Measurements from ENCODE around the gene RUSF1. TPM values are rescaled to one million over a fixed set of nuclear protein-coding genes. Genes with fewer than 3 reads are reported as not detected.
"Not testable (repeated sequence)": the region's sequence is repeated elsewhere in the genome, so short reads cannot be mapped to it uniquely, and the experiment has no call there.

Gene RUSF1
- total RNA-seq, 1 experiment from 2014 or later = 53.9 TPM

DNA sequence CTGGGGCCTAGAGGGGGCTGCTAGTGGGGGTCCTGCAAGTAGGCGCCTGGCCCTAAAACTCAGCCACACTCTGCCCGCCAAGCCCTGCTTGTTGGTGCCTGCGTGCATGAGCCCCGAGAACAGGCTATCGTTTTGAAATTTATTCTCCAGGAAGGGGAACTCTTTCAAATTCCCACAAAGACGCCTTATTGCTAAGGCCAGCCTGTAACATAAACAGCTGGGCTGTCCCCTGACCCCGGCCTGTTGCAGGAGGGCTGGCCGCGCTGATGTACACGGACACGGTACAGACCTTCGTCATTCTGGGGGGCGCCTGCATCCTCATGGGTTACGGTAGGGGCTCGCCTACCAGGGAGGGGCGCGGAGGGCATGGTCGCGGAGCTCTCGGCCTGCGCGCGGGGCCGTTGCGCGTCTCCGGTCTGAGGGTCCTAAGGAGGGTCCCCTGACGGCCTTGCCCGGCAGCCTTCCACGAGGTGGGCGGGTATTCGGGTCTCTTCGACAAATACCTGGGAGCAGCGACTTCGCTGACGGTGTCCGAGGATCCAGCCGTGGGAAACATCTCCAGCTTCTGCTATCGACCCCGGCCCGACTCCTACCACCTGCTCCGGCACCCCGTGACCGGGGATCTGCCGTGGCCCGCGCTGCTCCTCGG is 21.0 kb downstream of the RUSF1 start:
- no peak for DNase-seq (ENCODE audit: low read depth)

DNA sequence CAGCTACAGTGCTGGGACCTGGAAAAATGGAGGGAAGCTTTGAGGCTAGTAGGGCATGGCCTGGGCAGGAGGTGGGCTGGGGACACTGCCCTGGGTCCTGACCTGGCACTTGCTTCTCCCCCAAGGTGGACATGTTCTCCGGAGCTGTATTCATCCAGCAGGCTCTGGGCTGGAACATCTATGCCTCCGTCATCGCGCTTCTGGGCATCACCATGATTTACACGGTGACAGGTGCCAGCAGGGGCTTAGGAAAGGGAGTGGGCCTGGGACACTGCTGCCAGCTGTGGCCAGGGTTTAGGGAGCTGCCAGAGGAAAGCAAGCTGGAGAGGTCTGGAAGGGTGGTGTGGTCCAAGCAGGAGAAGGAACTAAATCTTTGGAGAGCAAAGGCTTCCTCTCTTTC is 22.1 kb downstream of the RUSF1 start:
- DNase-seq (ENCODE audit: low read depth) = no peak

DNA sequence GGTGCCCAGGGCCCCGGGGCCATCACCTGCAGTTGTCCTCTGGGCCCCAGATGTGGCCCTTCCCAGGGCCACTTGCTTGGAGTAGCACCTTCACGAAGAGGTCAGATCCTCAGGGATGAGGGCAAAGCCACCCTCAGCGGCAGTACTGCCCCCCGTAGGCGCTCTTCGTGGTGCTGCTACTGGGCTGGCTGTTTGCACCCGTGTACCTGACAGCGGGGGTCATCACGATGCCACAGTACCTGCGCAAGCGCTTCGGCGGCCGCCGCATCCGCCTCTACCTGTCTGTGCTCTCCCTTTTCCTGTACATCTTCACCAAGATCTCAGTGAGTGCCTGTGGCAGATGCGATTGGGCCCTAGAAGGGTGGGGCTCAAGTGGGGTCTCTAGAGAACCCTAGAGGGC is 22.6 kb downstream of the RUSF1 start:
- no peak for DNase-seq (ENCODE audit: low read depth)

DNA sequence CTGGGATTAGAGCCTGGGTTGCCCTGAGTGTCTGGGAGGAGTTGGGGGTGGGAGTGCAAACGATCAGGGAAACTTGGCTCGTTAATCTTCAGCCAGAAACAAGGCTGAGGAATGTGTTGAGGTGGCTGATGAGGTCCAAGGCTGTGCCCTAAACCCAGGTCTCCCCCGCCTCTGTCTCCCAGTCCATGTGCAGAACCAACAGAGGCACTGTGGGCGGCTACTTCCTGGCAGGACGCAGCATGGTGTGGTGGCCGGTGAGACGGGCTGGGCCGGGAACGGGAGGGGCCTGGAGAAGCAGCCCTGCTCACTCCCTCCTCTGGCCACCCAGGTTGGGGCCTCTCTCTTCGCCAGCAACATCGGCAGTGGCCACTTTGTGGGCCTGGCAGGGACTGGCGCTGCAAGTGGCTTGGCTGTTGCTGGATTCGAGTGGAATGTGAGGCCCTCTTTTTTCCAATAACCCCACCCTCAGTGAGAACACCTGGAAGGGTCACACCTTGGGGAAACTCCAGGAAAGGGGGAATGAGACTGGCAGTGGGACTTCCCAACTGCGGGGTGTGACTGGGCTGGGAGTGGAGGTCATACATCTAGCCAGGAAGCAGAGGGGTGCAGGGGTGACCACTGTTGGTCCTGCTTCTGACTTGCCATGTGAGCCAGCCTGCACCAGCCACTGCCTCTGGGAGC is 23.6 kb downstream of the RUSF1 start:
- DNase-seq (ENCODE audit: low read depth) = no peak

DNA sequence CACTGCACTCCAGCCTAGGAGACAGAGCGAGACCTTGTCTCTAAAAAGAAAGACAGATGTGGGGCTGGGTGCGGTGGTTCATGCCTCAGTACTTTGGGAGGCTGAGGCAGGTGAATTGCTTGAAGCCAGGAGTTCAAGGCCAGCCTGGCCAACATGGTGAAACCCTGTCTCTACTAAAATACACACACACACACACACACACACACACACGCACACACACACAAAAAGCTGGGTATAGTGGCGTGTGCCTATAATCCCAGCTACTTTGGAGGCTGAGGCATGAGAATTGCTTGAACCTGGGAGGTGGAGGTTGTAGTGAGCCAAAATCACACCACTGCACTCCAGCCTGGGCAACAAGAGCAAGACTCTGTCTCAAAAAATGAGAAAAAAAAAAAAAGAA is 24.1 kb downstream of the RUSF1 start:
- DNase-seq (ENCODE audit: low read depth) = not testable (repeated sequence)

DNA sequence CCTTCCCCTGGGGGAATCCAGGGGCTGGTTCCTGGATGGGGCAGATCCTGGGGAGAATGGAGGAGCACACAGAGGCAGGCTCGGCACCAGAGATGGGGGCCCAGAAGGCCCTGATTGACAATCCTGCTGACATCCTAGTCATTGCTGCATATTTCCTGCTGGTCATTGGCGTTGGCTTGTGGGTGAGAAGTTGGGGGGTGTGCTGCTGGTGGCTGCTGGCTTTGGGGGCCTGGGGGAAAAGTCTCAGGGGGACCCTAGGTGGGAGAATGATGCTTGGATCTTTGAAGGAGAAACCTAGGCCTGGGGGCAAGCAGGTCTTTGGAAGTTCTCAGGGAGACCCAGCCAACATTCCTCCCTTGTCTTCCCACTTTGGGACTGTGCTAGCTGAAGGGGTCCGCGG is 25.1 kb downstream of the RUSF1 start, which contains the start of gene SLC5A2:
Gene SLC5A2, plus strand, starts transcription at position 43 of the 400 bp plus-strand sequence. Its CDS starts 14 bp downstream, at position 57.
- DNase-seq (ENCODE audit: low read depth) = no peak

DNA sequence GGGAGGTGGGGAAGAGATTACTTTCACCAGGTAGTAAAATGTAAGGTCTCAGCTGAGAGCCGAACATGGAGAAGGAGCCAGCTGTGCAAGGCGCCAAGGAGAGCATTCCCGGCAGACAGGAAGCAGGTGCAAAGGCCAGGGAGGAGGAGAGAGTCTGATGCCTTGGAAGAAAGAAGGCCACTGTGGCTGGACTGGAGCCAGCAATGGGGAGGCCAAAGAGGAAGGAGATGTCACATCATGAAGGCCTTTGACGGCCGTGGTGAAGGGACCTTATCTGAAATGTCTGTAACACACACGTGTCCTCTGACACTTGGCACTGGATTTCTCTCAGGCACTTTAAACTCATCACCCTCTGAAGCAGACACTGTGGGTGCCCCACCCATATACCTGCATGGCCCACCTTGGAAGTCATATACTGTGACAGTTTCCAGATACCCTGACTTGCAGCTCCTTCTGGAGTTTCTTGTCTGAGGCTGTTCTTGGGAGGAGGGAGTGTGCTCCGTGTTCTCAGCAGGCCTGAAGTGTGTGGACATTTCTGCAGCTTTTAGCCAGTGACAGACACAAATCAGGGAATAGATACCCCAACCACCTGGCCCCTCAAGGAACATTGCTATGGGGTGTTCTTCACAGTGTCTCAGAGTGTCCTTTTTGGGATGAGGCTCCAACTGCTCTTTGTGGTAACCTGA is 27.2 kb downstream of the RUSF1 start:
- no peak for DNase-seq (ENCODE audit: low read depth)

DNA sequence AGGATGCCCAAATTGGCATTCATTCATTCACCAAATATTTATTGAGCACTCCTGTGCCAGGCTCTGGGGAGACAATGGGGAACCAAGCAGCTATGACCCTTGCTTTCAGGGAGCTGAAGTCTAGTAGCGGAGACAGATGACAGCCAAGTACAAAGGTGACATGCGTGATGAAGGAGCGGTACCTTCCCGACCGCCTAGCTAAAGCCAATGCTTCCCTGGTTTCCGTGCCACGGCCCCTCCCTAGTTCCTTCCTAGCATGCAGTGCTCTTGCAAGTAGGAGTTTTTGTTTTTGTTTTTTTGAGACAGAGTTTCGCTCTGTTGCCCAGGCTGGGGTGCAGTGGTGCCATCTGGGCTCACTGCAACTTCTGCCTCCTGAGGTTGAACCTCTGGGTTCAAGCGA is 28.4 kb downstream of the RUSF1 start:
- DNase-seq (ENCODE audit: low read depth) = no peak

DNA sequence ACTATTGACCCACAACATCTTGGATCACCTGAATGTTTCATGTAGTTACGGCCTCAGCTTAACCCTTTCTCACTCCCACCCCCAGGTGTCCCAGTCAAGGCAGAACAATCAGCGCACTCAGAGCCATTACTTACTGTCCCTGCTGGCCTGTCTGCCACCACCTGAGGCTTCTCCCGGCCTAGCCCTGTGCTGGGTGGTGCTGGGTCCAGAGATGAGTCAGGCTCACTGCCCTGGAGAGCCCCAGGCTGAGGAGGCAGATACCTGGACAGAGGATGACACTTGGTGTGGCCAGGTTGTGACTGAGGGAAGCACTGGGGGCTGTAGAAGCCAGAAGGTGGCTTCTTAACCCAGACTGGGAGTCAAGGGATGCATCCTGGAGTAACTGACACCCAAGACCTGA is 29.2 kb downstream of the RUSF1 start:
- DNase-seq (ENCODE audit: low read depth) = no peak

DNA sequence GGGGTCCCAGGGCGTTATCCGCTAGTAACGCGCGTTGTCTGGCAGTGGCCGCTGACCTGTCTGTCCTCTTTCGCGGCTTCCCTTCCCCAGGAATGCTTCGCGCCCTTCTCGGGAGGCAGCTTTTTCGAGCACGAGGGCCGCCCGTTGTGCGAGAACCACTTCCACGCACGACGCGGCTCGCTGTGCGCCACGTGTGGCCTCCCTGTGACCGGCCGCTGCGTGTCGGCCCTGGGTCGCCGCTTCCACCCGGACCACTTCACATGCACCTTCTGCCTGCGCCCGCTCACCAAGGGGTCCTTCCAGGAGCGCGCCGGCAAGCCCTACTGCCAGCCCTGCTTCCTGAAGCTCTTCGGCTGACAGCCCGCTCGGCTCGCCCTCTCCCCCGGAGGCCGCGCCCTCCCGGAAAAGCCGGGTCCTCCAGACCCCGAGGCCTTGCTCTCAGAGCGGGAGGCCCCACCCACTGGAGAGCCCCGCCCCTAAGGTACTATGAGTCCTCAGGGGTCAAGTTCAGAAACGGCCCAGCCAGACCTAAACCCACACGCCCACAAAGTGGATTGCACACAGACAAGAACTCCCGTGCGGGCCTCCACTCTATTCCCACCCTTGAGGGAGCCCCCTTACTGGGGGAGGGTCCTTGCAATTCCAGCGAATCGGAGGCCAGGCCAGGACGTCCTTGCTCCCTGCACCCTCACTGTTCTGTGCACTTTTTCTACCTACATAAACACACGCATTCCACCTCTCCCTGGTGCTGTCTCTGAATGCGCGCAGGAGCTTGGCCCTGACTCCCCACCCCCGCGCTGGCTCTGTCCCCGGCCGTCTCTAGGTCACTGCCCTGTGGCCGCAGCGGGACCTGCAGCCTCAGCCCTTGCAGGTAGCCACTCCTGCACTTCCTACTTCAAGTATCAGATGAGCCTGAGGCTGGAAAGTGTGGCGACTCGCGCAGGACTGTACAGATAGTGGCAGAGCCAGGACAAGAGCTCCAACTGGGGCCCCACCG is 30.7 kb downstream of the RUSF1 start:
- no peak for DNase-seq (ENCODE audit: low read depth)

DNA sequence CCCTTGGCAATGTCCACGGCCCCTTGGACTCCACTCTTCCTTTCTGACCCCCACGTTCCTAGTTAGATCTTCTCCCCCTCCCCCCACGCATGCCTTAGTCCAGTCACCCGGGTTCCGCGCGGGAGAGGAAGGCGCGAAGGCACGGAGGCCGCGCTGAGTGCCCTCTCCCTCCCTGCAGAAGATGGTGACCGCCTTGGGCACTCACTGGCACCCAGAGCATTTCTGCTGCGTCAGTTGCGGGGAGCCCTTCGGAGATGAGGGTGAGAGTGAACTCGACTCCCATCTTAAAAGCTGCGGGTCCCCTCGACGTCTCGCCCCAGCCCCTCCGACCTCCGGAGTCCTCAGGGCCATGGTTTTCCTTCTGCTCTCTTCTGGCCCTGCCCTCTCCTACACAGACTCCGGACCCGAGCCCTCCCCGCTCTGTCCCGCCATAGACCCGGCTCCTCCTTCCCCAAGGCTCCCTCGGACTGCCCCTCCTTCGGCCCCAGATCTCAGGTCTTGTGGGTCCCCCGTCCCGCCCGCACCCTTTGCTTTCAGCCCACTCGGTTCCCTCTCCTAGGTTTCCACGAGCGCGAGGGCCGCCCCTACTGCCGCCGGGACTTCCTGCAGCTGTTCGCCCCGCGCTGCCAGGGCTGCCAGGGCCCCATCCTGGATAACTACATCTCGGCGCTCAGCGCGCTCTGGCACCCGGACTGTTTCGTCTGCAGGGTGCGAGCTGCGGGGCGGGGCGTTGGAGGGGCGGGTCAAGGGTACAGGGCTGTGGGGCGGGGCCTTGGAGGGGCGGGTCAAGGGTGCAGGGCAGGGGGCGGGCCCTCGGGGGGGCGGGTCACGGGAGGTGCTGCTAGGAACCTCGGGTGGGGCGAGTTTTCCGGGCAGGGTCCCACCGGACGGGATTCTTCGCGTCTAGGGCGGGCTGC is 31.6 kb downstream of the RUSF1 start:
- no peak for DNase-seq (ENCODE audit: low read depth)

DNA sequence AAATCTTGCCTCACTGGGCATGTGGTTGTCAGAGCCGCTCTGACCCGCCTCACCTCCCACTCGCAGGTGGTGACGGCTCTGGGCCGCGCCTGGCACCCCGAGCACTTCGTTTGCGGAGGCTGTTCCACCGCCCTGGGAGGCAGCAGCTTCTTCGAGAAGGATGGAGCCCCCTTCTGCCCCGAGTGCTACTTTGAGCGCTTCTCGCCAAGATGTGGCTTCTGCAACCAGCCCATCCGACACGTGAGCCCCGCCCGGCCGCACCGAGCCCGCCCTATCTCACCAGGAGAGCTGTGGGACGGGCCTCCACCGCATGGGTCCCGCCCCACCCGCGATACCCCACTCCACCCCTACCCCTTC is 32.3 kb downstream of the RUSF1 start:
- no peak for DNase-seq (ENCODE audit: low read depth)

DNA sequence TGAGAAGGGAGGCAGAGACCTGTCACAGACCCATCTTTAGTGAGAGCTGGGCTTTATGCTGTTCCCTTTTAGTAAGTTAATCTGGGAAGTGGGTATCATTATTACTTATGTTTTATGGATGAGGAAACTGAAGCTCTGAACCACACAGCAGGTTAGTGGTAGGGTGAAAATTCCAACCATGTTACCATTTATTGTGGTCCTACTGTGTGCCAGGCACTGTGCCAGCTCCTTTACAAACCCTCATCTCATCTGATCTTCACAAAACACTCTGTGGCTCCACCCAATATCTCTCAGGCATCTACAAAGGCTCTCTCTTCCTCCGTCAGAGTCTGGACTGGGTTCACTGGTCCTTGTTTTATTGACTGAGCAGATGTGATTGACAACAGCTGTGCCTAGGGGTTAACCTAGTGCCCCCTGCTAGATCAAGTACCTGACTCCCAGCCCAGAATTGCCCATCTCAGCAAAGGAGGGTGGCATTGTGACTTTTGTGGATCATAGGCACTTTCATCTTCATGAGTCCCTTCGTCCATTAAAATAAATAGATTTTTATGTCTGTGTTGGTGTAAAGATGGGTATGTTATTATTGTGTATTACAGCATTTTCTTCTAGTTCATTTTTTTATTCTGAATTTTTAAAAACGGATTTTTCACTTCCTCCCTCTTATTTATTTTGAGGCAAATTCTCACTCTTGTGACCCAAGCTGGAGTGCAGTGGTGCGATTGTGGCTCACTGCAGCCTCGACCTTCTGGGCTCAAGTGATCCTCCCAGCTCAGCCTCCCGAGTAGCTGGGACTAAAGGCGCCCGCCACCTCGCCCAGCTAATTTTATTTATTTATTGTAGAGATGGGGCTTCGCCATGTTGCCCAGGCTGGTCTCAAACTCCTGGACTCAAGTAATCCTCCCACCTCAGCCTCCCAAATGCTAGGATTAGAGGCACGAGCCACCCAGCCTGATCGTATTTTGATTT is 33.1 kb downstream of the RUSF1 start:
- DNase-seq (ENCODE audit: low read depth) = no peak

DNA sequence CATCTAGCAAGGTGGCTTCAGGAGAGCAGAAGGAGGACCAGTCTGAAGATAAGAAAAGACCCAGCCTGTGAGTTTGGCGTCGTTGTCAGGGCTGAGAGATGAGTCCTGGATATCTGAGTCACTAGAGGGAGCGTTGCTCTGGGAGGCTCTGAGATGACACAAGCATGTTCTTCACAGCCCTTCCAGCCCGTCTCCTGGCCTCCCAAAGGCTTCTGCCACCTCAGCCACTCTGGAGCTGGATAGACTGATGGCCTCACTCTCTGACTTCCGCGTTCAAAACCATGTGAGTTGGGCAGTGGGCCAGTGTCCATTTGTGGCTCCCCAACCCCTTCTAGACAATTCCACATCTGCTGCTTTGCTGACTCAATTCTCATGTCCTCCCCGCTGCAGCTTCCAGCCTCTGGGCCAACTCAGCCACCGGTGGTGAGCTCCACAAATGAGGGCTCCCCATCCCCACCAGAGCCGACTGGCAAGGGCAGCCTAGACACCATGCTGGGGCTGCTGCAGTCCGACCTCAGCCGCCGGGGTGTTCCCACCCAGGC is 33.9 kb downstream of the RUSF1 start:
- peak; percentile 78 for DNase-seq (ENCODE audit: low read depth)

DNA sequence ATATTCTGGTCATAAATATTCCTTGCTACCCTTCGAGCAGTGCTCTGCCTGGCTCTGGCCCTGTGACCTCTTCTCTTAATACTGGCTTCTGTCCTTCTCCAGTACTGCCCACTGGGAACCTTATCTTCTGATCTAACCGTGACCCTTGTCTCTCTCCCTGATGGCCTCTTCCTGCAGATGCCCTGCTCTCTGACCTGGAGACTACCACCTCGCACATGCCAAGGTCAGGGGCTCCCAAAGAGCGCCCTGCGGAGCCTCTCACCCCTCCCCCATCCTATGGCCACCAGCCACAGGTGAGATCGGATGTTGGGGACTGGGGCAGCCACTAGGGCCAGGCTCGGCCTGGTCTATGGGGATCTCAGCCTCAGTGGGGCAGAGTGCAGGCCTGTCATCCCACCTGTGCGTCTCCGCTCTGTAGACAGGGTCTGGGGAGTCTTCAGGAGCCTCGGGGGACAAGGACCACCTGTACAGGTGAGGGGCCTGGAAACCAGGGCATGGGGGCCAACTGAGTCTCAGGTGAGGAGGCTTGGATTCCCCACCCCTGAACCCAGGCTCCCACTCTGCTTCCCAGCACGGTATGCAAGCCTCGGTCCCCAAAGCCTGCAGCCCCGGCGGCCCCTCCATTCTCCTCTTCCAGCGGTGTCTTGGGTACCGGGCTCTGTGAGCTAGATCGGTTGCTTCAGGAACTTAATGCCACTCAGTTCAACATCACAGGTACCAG is 34.8 kb downstream of the RUSF1 start:
- no peak for DNase-seq (ENCODE audit: low read depth)

DNA sequence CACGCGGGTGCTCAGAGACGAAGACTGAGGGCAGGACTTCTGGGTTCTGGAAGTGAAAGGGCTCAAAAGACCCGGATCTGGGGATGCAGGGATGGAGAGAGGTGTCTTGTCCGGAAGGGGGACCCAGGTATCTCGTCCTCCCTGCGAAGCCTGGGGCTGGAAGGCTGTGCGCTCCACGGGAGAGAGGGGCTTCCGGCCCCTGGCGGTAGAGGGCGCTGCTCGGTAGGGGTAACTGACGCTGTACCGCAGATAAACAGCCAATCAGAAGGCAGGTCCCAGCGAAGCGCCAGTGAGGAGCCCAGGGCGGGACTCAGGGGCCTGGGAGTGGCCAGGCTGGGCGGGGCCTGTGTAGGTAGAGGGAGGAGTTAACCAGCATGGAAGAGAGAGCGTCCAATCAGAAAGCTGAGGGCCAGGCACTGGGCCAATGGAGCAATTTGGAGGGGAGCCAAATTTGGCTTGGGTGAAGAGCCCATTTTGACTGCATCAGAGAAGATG is 35.4 kb downstream of the RUSF1 start:
- DNase-seq (ENCODE audit: low read depth) = peak; percentile 81

DNA sequence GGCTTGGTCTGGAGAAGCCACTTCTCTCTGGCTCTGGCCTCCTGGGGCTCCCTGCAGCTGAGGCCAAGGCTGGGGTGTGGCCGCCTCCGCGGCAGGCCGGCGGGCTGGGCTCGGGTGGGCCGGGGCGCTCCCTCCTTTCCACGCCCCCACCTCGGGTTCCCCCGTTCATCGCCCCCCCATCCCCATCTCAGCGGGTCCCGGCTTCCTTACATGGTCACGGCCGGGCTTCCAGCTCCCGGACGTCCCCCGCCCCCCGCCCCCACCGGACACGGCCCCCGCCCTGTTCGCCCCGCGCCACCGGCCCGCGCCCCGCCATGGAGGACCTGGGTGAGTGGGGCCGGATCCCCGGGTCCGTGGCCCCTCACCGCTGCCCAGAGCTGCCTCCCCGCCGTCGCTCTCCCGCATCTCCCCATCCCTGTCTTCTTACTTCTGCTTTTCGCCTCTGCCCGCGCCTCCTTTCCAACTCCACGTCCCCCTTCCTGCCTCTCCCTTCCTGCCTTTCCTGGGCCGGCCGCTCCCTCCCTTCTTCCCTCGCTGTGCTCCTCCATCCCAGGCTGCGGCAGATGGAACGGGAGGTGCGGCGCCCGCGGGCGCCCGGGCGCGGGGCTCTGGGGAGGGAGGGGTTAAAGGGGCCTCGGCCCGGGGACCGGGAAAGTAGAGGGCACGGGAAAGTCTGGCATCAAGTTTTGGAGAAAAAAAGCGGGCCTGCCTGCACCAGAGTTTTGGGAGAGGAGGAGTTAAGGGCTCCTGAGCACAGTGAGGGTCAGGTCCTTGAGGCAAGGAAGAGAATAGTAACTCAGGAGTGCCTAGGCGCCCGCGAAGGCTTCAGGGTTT is 36.1 kb downstream of the RUSF1 start, which contains the start of gene TGFB1I1:
Gene TGFB1I1, plus strand, starts transcription at position 278 of the 834 bp plus-strand sequence. Its CDS starts 37 bp downstream, at position 315.
- peak; percentile 71 for DNase-seq (ENCODE audit: low read depth)

All from LHCN-M2 (cell line).